ENCODE results near the gene CEND1. TPM values are rescaled to one million over a fixed set of nuclear protein-coding genes. Genes with fewer than 3 reads are reported as not detected.

The CEND1 gene
- total and polyA plus RNA-seq, 2 donors (not counting 3 experiments of a cell fraction or from before 2014, with no cell fraction given): 0.15 to 0.40 TPM

GRCh38 chr11:800473-800872 lies 10.6 kb upstream of the CEND1 start:
- CTCF ChIA-PET: no interaction called here
- no peak for FAIRE-seq

More at GRCh38 chr11:800473-800872, 10.6 kb upstream of the CEND1 start:
- no peaks in the 10 kb centered on the region for H3K9me1 ChIP-seq (replicated peaks; ENCODE audit: control insufficient read depth, extremely low read depth, insufficient read depth, low read length)
- BruUV-seq (replicated peaks): no TSS peak
- POLR2A ChIA-PET: no interaction called here
- H2AFZ ChIP-seq (ENCODE audit: low read depth, low read length): no peak overlapping the region
- peaks cover 9% of the 10 kb centered on the region for H3K79me2 ChIP-seq (ENCODE audit: control insufficient read depth, insufficient read depth, low read length)
- no peak for DNase-seq (ENCODE audit: low read depth, low spot score)
- no peaks in the 10 kb centered on the region for H4K20me1 ChIP-seq (replicated peaks; ENCODE audit: control insufficient read depth, extremely low read depth, insufficient read depth, low read length)
- H3K4me2 ChIP-seq (ENCODE audit: insufficient read depth, low read length): no peak overlapping the region
- dilution Hi-C loops (cut with MboI; ENCODE audit: extremely low pct_ligation_motif_present, low sequenced_read_pairs) (no loop called here), intact Hi-C loops (cut with micrococcal nuclease) (no loop called here)
- no peaks in the 10 kb centered on the region for H3K27me3 ChIP-seq (ENCODE audit: control insufficient read depth in 2 of 2, insufficient read depth in 2 of 2, low read length in 2 of 2)
- TF ChIP-seq POLR2AphosphoS5 (IDR thresholded peaks at IDR 0.05; ENCODE audit: insufficient read depth, low read depth, low read length) (no peak), POLR2A (IDR thresholded peaks at IDR 0.05; ENCODE audit: low read depth, low read length) (no peak), JUN (IDR thresholded peaks at IDR 0.05; ENCODE audit: borderline replicate concordance, insufficient read depth, insufficient read length, low read depth) (no peak), CTCF (IDR thresholded peaks at IDR 0.05; ENCODE audit: extremely low read depth in 1 of 2, insufficient read depth in 1 of 2, low read depth in 1 of 2, low read length in 2 of 2) (no peak), MYC (IDR thresholded peaks at IDR 0.05; ENCODE audit: low read depth, low read length) (no peak), EZH2 (IDR thresholded peaks at IDR 0.05; ENCODE audit: borderline replicate concordance, low read depth, low read length, severe bottlenecking) (no peak), MAX (IDR thresholded peaks at IDR 0.05; ENCODE audit: insufficient read depth, insufficient read length) (no peak)
- H3K27ac ChIP-seq (ENCODE audit: insufficient read depth, low read depth, low read length): no peak overlapping the region
- H3K4me1 ChIP-seq (ENCODE audit: control insufficient read depth, extremely low read depth, insufficient read depth, low read length): peaks cover 28% of the 10 kb centered on the region
- H3K36me3 ChIP-seq (ENCODE audit: control insufficient read depth in 2 of 2, extremely low read depth in 1 of 2, insufficient read depth in 2 of 2, low read length in 2 of 2): peaks cover 0 to 20% of the 10 kb centered on the region in 2 experiments
- no peak overlapping the region for H3K4me3 ChIP-seq (replicated peaks in 1 of 3; ENCODE audit: insufficient read depth in 1 of 3, low read depth in 1 of 3, low read length in 3 of 3)
- H3K9ac ChIP-seq (replicated peaks; ENCODE audit: extremely low read depth, insufficient read depth, low read length): no peak overlapping the region
- H3K9me3 ChIP-seq (replicated peaks; ENCODE audit: control insufficient read depth, insufficient read depth, low read length): no peaks in the 10 kb centered on the region
